Tibial artery (tissue), 4 donors: ENCODE measurements around the gene PTPN11.
"Not testable (repeated sequence)": the region's sequence is repeated elsewhere in the genome, so short reads cannot be mapped to it uniquely, and the experiment has no call there.

ENCODE experiments used
- DNase-seq, 2 donors: peaks; one replicate each; pipeline ENCODE4 v3.0.0-alpha.2; 2019
- H3K27ac ChIP-seq, 2 donors: fragments of 200-600 bp; sonication (generic) in 1 of 2; 1 replicate in 1 of 2; 2 replicates in 1 of 2; pipeline ENCODE4 v1.5.1; 2018 to 2019; ENCODE audit warnings: mild to moderate bottlenecking in 1 of 2
- H3K27me3 ChIP-seq, 2 donors: fragments of 200-600 bp; sonication (generic) in 1 of 2; one replicate each; pipeline versions ENCODE4 v1.5.1 to v1.6.0; 2016 to 2019
- H3K36me3 ChIP-seq, 3 donors: fragments of 200-600 bp; sonication (generic) in 2 of 3; one replicate each; pipeline ENCODE4 v1.5.1; 2016 to 2019; ENCODE audit warnings: mild to moderate bottlenecking in 2 of 3
- H3K4me1 ChIP-seq, 4 donors: fragments of 200-600 bp; sonication (generic) in 2 of 4; 1 replicate in 3 of 4; 2 replicates in 1 of 4; pipeline ENCODE4 v1.5.1; 2016 to 2019
- H3K4me3 ChIP-seq, 2 donors: fragments of 200-600 bp; sonication (generic) in 1 of 2; 1 replicate in 1 of 2; 2 replicates in 1 of 2; pipeline ENCODE4 v1.5.1; 2018 to 2019; ENCODE audit warnings: mild to moderate bottlenecking in 2 of 2
- H3K9me3 ChIP-seq, 3 donors: fragments of 200-600 bp; sonication (generic) in 1 of 3; one replicate each; pipeline ENCODE4 v1.5.1; 2016 to 2019
- CTCF ChIP-seq, 2 experiments: fragments of 200-600 bp in 1 of 2; fragments of 450-650 bp in 1 of 2; IDR thresholded peaks; one replicate each; pipeline ENCODE4 v1.5.1; 2017 to 2019; ENCODE audit warnings: antibody characterized with exemption in 2 of 2, mild to moderate bottlenecking in 1 of 2, moderate library complexity in 1 of 2
- intact Hi-C: fragments of 100-400 bp; cut with DNase I; formaldehyde crosslinking; loops from one replicate; pipeline ENCODE4 v1.15.0; 2023; ENCODE audit warnings: low total_unique reads

The PTPN11 gene

DNA sequence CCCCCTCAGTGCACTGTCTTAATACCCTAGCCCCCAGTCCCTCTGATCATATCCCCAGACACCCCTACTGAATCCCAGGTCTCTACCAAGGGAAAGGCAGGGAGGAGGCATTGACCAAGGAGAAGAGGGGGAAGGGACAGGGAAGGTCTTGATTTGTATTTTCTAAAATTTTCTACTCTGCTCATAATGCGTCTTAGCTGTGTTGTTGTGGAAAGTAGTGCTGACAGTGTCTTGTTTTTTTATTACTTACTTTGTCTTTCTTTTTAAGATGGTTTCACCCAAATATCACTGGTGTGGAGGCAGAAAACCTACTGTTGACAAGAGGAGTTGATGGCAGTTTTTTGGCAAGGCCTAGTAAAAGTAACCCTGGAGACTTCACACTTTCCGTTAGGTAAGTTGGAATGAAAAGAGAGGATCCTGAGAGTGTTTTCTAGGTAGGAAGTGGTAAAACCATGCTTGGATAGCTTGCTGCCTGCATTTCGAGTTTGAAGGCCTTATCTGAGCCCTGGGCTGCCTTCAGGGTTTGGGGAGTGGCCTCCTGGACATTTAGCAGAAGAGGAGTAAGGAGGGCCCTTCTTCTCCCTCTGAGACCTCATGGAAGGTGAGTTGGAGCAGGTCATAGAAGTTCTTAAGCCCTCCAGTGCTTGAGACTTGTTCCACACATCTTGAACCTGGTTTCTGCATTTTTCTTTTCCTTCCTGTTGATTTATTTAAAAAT is 27.4 kb downstream of the PTPN11 start:
- no peaks in the 10 kb centered on the region for H3K4me1 ChIP-seq
- H3K36me3 ChIP-seq: peaks cover 40 to 53% (median 40%) of the 10 kb centered on the region in 3 donors
- no peak overlapping the region for H3K4me3 ChIP-seq
- H3K27me3 ChIP-seq: no peaks in the 10 kb centered on the region
- H3K9me3 ChIP-seq: no peaks in the 10 kb centered on the region
- H3K27ac ChIP-seq: no peak overlapping the region
- TF ChIP-seq CTCF (IDR thresholded peaks at IDR 0.05): no peak
- no peak for DNase-seq
- intact Hi-C loops: no loop called here

- no peaks in the 10 kb centered on the region for H3K9me3 ChIP-seq
- intact Hi-C loops: no loop called here
- H3K4me3 ChIP-seq: no peak overlapping the region
- no peak for TF ChIP-seq CTCF (IDR thresholded peaks at IDR 0.05)
- no peaks in the 10 kb centered on the region for H3K27me3 ChIP-seq
- DNase-seq: no peak
- no peak overlapping the region for H3K27ac ChIP-seq
- no peaks in the 10 kb centered on the region for H3K4me1 ChIP-seq
- H3K36me3 ChIP-seq: peaks cover 40 to 61% (median 49%) of the 10 kb centered on the region in 3 donors
Measured at GRCh38 chr12:112447106-112447505, 28.4 kb downstream of the PTPN11 start.

DNA sequence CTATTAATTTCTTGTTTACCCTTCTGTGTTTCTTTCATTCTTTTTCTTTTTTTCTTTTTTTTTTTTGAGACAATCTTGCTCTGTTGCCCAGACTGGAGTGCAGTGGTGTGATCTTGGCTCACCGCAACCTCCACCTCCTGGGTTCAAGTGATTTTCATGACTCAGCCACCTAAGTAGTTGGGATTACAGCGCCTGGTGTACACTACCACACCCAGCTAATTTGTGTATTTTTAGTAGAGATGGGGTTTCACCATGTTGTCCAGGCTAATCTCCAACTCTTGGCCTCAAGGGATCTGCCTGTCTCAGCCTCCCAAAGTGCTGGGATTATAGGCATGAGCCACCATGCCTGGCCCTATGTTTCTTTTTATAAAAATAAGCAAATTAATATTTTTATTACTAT is 29.4 kb downstream of the PTPN11 start:
- H3K4me1 ChIP-seq, H3K27me3 ChIP-seq, intact Hi-C loops, DNase-seq, H3K9me3 ChIP-seq, H3K27ac ChIP-seq, H3K4me3 ChIP-seq: not testable (repeated sequence)
- H3K36me3 ChIP-seq: peaks cover 47 to 71% (median 60%) of the 10 kb centered on the region in 3 donors

DNA sequence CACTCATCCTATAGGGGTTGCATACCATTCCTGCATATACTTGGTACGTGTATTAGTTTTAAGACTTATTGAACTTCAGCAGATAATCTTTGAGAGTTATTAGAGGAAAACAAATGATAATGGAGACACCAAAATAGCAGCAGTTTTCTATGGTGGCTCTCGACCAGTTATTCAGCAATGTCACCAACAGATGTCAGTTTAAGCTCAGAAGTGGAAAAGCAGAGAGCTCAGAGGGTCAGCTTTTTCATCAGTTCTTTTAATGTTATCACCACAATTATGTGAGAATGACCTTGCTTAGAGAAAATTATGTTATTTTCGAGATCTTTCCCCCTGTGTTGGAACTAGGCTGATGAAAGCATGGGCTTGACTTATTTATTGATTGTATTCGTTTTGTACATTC is 32.0 kb downstream of the PTPN11 start:
- no peak for TF ChIP-seq CTCF (IDR thresholded peaks at IDR 0.05)
- no peak for DNase-seq
- Histone ChIP-seq H3K9me3 (no peaks in the 10 kb centered on the region), H3K27ac (no peak overlapping the region), H3K36me3 (peaks cover 67 to 96% (median 84%) of the 10 kb centered on the region in 3 donors), H3K27me3 (no peaks in the 10 kb centered on the region), H3K4me1 (no peaks in the 10 kb centered on the region), H3K4me3 (no peak overlapping the region)
- intact Hi-C loops: no loop called here

DNA sequence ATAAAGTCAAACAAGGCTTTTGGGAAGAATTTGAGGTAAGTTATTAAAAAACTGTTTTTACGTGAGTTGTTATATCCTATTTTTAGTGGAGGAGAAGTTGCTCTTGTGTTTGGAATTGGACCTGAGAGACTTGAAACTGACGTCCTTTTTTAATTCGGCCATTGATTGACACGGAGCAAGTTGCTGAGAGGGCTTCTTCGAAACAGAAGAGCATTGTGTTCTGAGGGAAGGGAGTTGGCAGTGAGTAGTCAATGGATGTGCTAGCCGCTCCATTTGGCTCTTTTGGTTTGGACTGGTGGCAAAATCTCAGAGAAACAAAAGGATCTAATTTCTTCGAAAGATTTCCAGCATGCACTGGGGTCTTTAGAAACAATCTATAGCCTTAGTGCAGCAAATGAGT is 37.3 kb downstream of the PTPN11 start:
- no peak for TF ChIP-seq CTCF (IDR thresholded peaks at IDR 0.05)
- DNase-seq: no peak
- H3K36me3 ChIP-seq: peaks cover 55 to 91% (median 82%) of the 10 kb centered on the region in 3 donors
- no peaks in the 10 kb centered on the region for H3K4me1 ChIP-seq
- H3K4me3 ChIP-seq: no peak overlapping the region
- no peak overlapping the region for H3K27ac ChIP-seq
- intact Hi-C loops: no loop called here
- H3K27me3 ChIP-seq: no peaks in the 10 kb centered on the region
- H3K9me3 ChIP-seq: no peaks in the 10 kb centered on the region

GRCh38 chr12:112457142-112457541 is 38.4 kb downstream of the PTPN11 start:
- H3K27ac ChIP-seq, DNase-seq, H3K4me3 ChIP-seq, H3K4me1 ChIP-seq, H3K9me3 ChIP-seq, intact Hi-C loops, H3K27me3 ChIP-seq: not testable (repeated sequence)
- H3K36me3 ChIP-seq: peaks cover 55 to 81% (median 71%) of the 10 kb centered on the region in 3 donors

DNA sequence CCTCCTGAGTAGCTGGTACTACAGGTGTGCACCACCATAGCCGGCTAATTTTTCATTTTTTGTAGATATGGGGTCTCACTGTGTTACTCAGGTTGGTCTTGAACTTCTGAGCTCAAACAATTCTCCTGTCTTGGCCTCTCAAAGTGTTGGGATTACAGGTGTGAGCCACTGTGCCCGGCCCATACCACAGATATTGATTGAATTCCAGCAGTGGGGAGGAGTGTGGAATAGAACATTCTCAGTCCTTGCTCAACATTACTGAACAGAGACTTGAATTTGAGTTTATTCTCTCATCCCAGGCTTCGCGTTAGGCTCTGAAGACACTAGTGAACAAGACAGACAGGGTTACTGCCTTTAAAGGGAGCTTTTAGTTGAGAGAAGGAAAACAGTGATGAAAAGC is 39.6 kb downstream of the PTPN11 start:
- no peaks in the 10 kb centered on the region for H3K9me3 ChIP-seq
- intact Hi-C loops: no loop called here
- H3K4me3 ChIP-seq: no peak overlapping the region
- H3K27ac ChIP-seq: no peak overlapping the region
- no peak for DNase-seq
- TF ChIP-seq CTCF (IDR thresholded peaks at IDR 0.05): no peak
- no peaks in the 10 kb centered on the region for H3K4me1 ChIP-seq
- H3K36me3 ChIP-seq: peaks cover 49 to 69% (median 59%) of the 10 kb centered on the region in 3 donors
- no peaks in the 10 kb centered on the region for H3K27me3 ChIP-seq
